ENCODE data around the gene ANAPC2. TPM values are rescaled to one million over a fixed set of nuclear protein-coding genes. Genes with fewer than 3 reads are reported as not detected.

ANAPC2 gene
- total RNA-seq, 1 donor from 2014 or later: 20.5 TPM

DNA sequence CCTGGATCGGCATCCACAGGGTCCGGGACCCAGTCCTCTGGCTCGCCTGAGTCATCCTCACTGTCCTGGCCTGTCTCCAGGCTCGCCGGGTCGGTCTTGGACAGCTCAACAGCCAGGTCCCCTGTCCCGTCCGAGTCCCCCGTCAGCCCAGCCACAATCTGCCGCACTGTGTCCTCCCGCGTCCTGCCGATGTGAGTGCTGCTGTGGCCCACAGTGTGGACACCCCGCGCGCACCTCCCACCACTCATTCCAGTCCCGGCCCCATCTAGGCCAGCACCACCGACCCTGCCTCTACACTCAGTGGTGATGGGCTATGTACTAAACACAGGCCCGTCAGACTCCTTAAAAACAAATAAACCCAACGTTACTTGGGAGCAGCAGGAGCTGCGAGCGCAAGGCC, 6.7 kb downstream of the ANAPC2 start:
- no peak for FAIRE-seq

DNA sequence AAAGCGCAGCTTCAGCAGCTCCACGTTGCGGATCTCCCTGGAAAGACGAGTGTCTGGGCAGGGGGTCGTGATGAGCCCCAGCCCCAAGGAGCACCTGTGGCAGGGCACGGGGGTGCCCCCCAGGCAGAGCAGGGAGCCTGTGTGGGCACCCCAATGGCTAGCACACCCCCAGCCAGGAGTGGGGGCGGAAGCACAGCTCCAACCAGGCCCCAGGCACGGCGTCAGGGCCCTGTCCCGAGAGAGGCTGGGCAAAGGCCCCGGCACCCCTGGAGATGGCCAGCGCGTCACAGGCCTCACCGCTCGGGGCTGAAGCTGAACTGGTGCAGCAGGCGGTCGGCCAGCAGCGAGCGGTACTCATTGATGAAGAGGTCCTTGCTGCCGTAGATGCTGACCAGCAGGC, 7.9 kb downstream of the ANAPC2 start:
- TF ChIP-seq, protein P1, sequence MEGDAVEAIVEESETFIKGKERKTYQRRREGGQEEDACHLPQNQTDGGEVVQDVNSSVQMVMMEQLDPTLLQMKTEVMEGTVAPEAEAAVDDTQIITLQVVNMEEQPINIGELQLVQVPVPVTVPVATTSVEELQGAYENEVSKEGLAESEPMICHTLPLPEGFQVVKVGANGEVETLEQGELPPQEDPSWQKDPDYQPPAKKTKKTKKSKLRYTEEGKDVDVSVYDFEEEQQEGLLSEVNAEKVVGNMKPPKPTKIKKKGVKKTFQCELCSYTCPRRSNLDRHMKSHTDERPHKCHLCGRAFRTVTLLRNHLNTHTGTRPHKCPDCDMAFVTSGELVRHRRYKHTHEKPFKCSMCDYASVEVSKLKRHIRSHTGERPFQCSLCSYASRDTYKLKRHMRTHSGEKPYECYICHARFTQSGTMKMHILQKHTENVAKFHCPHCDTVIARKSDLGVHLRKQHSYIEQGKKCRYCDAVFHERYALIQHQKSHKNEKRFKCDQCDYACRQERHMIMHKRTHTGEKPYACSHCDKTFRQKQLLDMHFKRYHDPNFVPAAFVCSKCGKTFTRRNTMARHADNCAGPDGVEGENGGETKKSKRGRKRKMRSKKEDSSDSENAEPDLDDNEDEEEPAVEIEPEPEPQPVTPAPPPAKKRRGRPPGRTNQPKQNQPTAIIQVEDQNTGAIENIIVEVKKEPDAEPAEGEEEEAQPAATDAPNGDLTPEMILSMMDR (IDR thresholded peaks at IDR 0.05; ENCODE audit: insufficient read depth, low read length, severe bottlenecking): no peak
- Histone ChIP-seq H3K4me3 (ENCODE audit: low read depth, low read length) (no peak overlapping the region), H3K27me3 (ENCODE audit: control insufficient read depth, insufficient read depth, low read length) (no peaks in the 10 kb centered on the region), H3K36me3 (ENCODE audit: control insufficient read depth, insufficient read depth, low read length) (peaks cover 31% of the 10 kb centered on the region)
- DNase-seq (ENCODE audit: low read depth): no peak
- no peak for FAIRE-seq

More for the DNA sequence above, 6.7 kb downstream of the ANAPC2 start:
- Histone ChIP-seq H3K36me3 (ENCODE audit: control insufficient read depth, insufficient read depth, low read length) (peaks cover 34% of the 10 kb centered on the region), H3K4me3 (ENCODE audit: low read depth, low read length) (no peak overlapping the region), H3K27me3 (ENCODE audit: control insufficient read depth, insufficient read depth, low read length) (no peaks in the 10 kb centered on the region)
- TF ChIP-seq, protein P1 (IDR thresholded peaks at IDR 0.05; ENCODE audit: insufficient read depth, low read length, severe bottlenecking): no peak
- DNase-seq (ENCODE audit: low read depth): no peak

DNA sequence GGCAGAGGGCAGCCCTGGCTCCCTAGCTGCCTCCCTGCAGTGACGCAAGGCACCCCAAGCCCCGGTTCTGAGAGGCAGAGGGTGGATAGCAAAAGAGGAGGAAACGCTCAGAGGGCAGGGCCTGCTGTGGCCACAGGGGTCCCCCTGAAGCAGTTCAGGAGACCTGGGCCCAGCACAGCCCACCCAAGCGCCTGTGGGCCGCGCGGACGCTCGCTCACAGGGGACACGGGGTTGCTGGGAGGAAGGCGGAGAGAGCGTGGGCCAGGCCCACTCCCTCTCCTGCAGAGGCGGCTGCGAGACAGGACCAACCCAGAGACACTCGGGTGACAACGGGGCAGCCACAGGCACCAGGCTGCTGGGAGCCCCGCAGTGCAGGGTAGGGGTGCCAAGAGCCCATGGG, 8.6 kb downstream of the ANAPC2 start:
- H3K4me3 ChIP-seq (ENCODE audit: low read depth, low read length): no peak overlapping the region
- TF ChIP-seq, protein P1 (IDR thresholded peaks at IDR 0.05; ENCODE audit: insufficient read depth, low read length, severe bottlenecking): no peak
- DNase-seq (ENCODE audit: low read depth) (no peak), FAIRE-seq (no peak)
- H3K27me3 ChIP-seq (ENCODE audit: control insufficient read depth, insufficient read depth, low read length): peaks cover 6% of the 10 kb centered on the region
- peaks cover 27% of the 10 kb centered on the region for H3K36me3 ChIP-seq (ENCODE audit: control insufficient read depth, insufficient read depth, low read length)

DNA sequence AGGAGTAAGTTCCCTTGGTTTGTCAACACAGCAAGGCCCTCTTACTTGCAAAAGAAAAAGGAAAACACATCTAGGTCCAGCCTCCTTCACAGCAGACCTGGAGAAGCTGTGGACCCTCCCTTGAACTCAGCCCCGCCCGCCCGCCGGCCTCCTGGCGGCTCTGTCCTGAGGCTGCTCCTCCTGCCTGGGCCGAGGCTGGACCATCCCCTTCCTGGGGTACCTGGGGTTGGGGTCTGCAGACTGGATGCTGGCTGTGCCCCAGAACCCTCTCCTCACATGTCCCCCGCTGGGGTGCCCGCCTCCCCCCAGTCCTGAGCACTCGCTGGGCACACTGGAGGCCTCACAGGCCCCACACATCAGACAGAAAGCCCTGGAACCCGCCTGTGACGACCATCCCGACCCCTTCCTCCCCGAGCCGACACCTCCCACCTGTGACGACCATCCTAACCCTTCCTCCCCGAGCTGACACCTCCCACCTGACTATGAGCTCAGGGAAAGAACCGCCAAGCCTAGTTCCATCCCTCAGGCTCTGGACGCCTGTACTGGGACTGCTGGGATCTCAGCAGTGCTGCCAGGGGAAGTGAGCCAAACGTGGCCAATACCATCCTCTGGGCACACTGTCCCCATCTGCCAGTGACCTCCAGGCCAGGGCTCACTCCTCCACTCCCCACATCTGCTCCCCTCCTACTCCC, 9.3 kb downstream of the ANAPC2 start:
- H3K36me3 ChIP-seq (ENCODE audit: control insufficient read depth, insufficient read depth, low read length): peaks cover 24% of the 10 kb centered on the region
- no peak for FAIRE-seq
- H3K27me3 ChIP-seq (ENCODE audit: control insufficient read depth, insufficient read depth, low read length): peaks cover 6% of the 10 kb centered on the region
- H3K4me3 ChIP-seq (ENCODE audit: low read depth, low read length): no peak overlapping the region
- no peak for DNase-seq (ENCODE audit: low read depth)
- TF ChIP-seq, protein P1 (IDR thresholded peaks at IDR 0.05; ENCODE audit: insufficient read depth, low read length, severe bottlenecking): no peak

DNA sequence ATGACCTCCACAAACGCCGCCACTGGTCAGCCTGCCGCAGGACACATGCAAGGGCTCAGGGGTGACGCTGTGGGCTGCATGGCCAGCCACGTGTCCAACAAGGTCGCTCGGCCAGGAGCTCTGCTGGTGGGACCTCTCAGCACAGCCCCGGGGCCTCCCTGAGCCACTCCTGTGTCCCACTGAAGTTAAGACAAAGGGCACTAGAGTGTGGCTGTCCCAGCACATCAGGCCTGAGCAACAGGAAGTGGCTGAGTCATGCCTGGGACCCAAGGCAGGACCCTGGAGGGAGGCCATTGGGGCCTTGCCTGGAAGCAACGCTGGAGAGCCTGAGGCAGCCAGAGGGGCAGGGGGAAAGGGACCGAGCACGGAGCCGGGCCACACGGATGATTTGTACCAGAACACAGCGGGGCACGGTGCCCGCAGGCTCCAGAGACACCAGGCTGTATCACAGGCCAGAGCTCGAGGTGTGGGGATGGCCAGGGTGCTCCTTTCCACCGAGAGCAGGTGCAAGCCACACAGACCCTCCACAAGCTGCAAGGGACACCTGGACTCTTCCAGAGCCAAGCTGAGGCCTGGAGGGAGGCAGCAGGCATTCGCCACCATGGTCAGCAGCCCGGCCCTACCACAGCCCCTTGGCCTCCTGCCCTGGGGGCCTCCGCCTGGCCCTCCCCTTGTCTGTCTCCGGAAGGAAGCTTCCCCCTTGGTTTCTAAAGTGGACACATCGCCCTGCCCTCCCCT, 10.0 kb downstream of the ANAPC2 start:
- H3K36me3 ChIP-seq (ENCODE audit: control insufficient read depth, insufficient read depth, low read length): peaks cover 19% of the 10 kb centered on the region
- H3K4me3 ChIP-seq (ENCODE audit: low read depth, low read length): no peak overlapping the region
- H3K27me3 ChIP-seq (ENCODE audit: control insufficient read depth, insufficient read depth, low read length): peaks cover 10% of the 10 kb centered on the region
- no peak for DNase-seq (ENCODE audit: low read depth)
- TF ChIP-seq, protein P1 (IDR thresholded peaks at IDR 0.05; ENCODE audit: insufficient read depth, low read length, severe bottlenecking): no peak
- no peak for FAIRE-seq

Measured in bronchial epithelial cell (primary cell).